HEK293T (cell line): Measurements from ENCODE around the gene NID1.

Experiments used
- BHLHE40 ChIP-seq: fragments of 450-650 bp; IDR thresholded peaks from 2 replicates; pipeline ENCODE4 v1.6.1; 2016; ENCODE audit warnings: mild to moderate bottlenecking, moderate library complexity, borderline replicate concordance
- CTBP1 ChIP-seq: fragments of 450-650 bp; IDR thresholded peaks from 2 replicates; pipeline ENCODE4 v1.6.1; 2016; ENCODE audit warnings: borderline replicate concordance
- FOXM1 ChIP-seq: fragments of 450-650 bp; IDR thresholded peaks from 2 replicates; pipeline ENCODE4 v1.6.1; 2017; ENCODE audit warnings: mild to moderate bottlenecking, borderline replicate concordance
- HDGF ChIP-seq: fragments of 450-650 bp; IDR thresholded peaks from 2 replicates; pipeline ENCODE4 v1.6.1; 2017; ENCODE audit warnings: antibody characterized with exemption, borderline replicate concordance
- LEF1 ChIP-seq: fragments of 450-650 bp; IDR thresholded peaks from 2 replicates; pipeline ENCODE4 v1.6.1; 2017; ENCODE audit warnings: mild to moderate bottlenecking, borderline replicate concordance
- SP1 ChIP-seq: fragments of 450-650 bp; IDR thresholded peaks from 2 replicates; pipeline ENCODE4 v1.6.1; 2017
- TARDBP ChIP-seq: fragments of 450-650 bp; IDR thresholded peaks from 2 replicates; pipeline ENCODE4 v1.6.1; 2016
- ZNF384 ChIP-seq: fragments of 450-650 bp; IDR thresholded peaks from 2 replicates; pipeline ENCODE4 v1.6.1; 2016

- TF ChIP-seq LEF1 (no peak), FOXM1 (no peak), TARDBP (no peak), SP1 (no peak), HDGF (no peak), CTBP1 (no peak), ZNF384 (no peak), BHLHE40 (no peak)
These were observed 109.1 kb downstream of the NID1 start for GRCh38 chr1:235955777-235956176.
